Trophoblast cell (in vitro differentiated cells and primary cell): Measurements from ENCODE around the gene CERS6.
"Not testable (repeated sequence)": the region's sequence is repeated elsewhere in the genome, so short reads cannot be mapped to it uniquely, and the experiment has no call there.

Source experiments
- DNase-seq, 2 donors: peaks; one replicate each; pipeline ENCODE4 v3.0.0-alpha.2; 2016
- H2AFZ ChIP-seq: 2 replicates; pipeline ENCODE4 v1.6.1; 2013; ENCODE audit warnings: low read length, moderate library complexity, mild to moderate bottlenecking; ENCODE audit not compliant: insufficient read depth, poor library complexity
- H2AK5ac ChIP-seq: 2 replicates; pipeline ENCODE4 v1.6.1; 2013; ENCODE audit warnings: mild to moderate bottlenecking, low read length
- H2BK120ac ChIP-seq: 2 replicates; pipeline ENCODE4 v1.6.1; 2013; ENCODE audit warnings: low read length, mild to moderate bottlenecking, moderate library complexity; ENCODE audit not compliant: insufficient read depth, poor library complexity
- H2BK12ac ChIP-seq: 2 replicates; pipeline ENCODE4 v1.6.1; 2013; ENCODE audit warnings: mild to moderate bottlenecking, low read length, moderate library complexity
- H2BK5ac ChIP-seq: 2 replicates; pipeline ENCODE4 v1.6.1; 2013; ENCODE audit warnings: low read length, low read depth, moderate library complexity, mild to moderate bottlenecking; ENCODE audit not compliant: poor library complexity
- H3K14ac ChIP-seq: 2 replicates; pipeline ENCODE4 v1.6.1; 2013; ENCODE audit warnings: mild to moderate bottlenecking, low read length
- H3K18ac ChIP-seq: 2 replicates; pipeline ENCODE4 v1.6.1; 2013; ENCODE audit warnings: mild to moderate bottlenecking, low read length
- H3K23ac ChIP-seq: 2 replicates; pipeline ENCODE4 v1.6.1; 2013; ENCODE audit warnings: low read length
- H3K27ac ChIP-seq: 2 replicates; pipeline ENCODE4 v1.5.1; 2013; ENCODE audit warnings: low read depth, mild to moderate bottlenecking, inconsistent platforms, low read length, moderate library complexity
- H3K27me3 ChIP-seq: 2 replicates; pipeline ENCODE4 v1.6.1; 2013; ENCODE audit warnings: inconsistent platforms, mild to moderate bottlenecking, low read length, moderate library complexity; ENCODE audit not compliant: insufficient read depth
- H3K36me3 ChIP-seq, 2 experiments: 1 replicate in 1 of 2; 2 replicates in 1 of 2; pipeline ENCODE4 v1.6.1; 2013; ENCODE audit warnings: low read length in 2 of 2, mild to moderate bottlenecking in 2 of 2, moderate library complexity in 1 of 2; ENCODE audit not compliant: insufficient read depth in 2 of 2, control insufficient read depth in 1 of 2
- H3K4ac ChIP-seq: 2 replicates; pipeline ENCODE4 v1.6.1; 2013; ENCODE audit warnings: low read depth, mild to moderate bottlenecking, low read length, moderate library complexity
- H3K4me1 ChIP-seq, 2 experiments: 1 replicate in 1 of 2; 2 replicates in 1 of 2; pipeline ENCODE4 v1.6.1; 2013; ENCODE audit warnings: low read length in 2 of 2, mild to moderate bottlenecking in 2 of 2, moderate library complexity in 1 of 2; ENCODE audit not compliant: insufficient read depth in 2 of 2, control insufficient read depth in 1 of 2
- H3K4me2 ChIP-seq: 2 replicates; pipeline ENCODE4 v1.6.1; 2013; ENCODE audit warnings: inconsistent platforms, mild to moderate bottlenecking, low read length, moderate library complexity
- H3K4me3 ChIP-seq: 2 replicates; pipeline ENCODE4 v1.5.1; 2013; ENCODE audit warnings: mild to moderate bottlenecking, low read depth, low read length, inconsistent platforms
- H3K79me1 ChIP-seq: one replicate; pipeline ENCODE4 v1.6.1; 2013; ENCODE audit warnings: low read length
- H3K79me2 ChIP-seq: 2 replicates; pipeline ENCODE4 v1.6.1; 2013; ENCODE audit warnings: low read length, mild to moderate bottlenecking; ENCODE audit not compliant: control insufficient read depth, insufficient read depth, poor library complexity
- H3K9ac ChIP-seq: 2 replicates; pipeline ENCODE4 v1.6.1; 2013; ENCODE audit warnings: mild to moderate bottlenecking, low read length
- H3K9me3 ChIP-seq: 2 replicates; pipeline ENCODE4 v1.6.1; 2013; ENCODE audit warnings: low read depth, mild to moderate bottlenecking, control low read depth, inconsistent platforms, low read length; ENCODE audit not compliant: insufficient read depth
- H4K12ac ChIP-seq: 2 replicates; pipeline ENCODE4 v1.6.1; 2013; ENCODE audit warnings: low read depth, mild to moderate bottlenecking, low read length, moderate library complexity
- H4K8ac ChIP-seq: 2 replicates; pipeline ENCODE4 v1.6.1; 2013; ENCODE audit warnings: low read depth, mild to moderate bottlenecking, low read length, moderate library complexity
- H4K91ac ChIP-seq: one replicate; pipeline ENCODE4 v1.6.1; 2013; ENCODE audit warnings: low read depth, mild to moderate bottlenecking, low read length, moderate library complexity
- WGBS: extraction: QIAGEN DNeasy Blood & Tissue Kit; methylation state at CpG from one replicate; pipeline ENCODE4 v1.1.7; 2013; ENCODE audit warnings: missing lambda C conversion rate; ENCODE audit not compliant: insufficient read length, insufficient coverage; ENCODE audit errors: extremely low coverage; 5-methylcytosine and 5-hydroxymethylcytosine counted together

The CERS6 gene

DNA sequence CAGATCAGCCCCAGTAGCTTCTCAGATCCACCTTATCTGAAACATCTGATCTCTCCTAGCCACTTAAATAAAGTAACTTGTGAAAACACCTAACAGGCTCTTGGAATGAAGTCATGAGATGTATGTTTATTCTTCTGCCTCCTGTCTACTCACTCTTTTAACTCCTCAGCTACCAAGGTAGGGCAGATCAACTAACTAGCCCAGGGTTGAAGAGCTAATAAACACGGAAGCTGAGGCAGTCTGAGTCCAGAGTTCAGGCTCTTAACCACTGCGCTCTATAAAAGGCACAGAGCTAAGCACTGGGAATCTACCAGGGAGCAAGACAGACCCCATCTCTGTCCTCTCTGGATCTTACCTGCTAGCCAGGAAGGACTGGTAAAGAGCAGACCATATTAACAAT is 37.1 kb downstream of the CERS6 start:
- WGBS = no CpG with 5 or more reads among the region's 2 CpGs
- not testable (repeated sequence) for H4K91ac ChIP-seq, H4K8ac ChIP-seq, H3K18ac ChIP-seq, H3K9ac ChIP-seq, H2BK5ac ChIP-seq, H3K27me3 ChIP-seq, H3K4me3 ChIP-seq, H3K14ac ChIP-seq, H3K23ac ChIP-seq, H2AFZ ChIP-seq, H2BK120ac ChIP-seq, H3K4ac ChIP-seq, DNase-seq, H3K9me3 ChIP-seq, H4K12ac ChIP-seq, H3K79me1 ChIP-seq, H2BK12ac ChIP-seq, H2AK5ac ChIP-seq, H3K79me2 ChIP-seq, H3K36me3 ChIP-seq
- H3K4me1 ChIP-seq = peaks cover 11 to 21% of the 10 kb centered on the region in 2 experiments
- peak overlapping the region; percentile 10 for H3K27ac ChIP-seq
- peak overlapping the region; percentile 34 for H3K4me2 ChIP-seq

DNA sequence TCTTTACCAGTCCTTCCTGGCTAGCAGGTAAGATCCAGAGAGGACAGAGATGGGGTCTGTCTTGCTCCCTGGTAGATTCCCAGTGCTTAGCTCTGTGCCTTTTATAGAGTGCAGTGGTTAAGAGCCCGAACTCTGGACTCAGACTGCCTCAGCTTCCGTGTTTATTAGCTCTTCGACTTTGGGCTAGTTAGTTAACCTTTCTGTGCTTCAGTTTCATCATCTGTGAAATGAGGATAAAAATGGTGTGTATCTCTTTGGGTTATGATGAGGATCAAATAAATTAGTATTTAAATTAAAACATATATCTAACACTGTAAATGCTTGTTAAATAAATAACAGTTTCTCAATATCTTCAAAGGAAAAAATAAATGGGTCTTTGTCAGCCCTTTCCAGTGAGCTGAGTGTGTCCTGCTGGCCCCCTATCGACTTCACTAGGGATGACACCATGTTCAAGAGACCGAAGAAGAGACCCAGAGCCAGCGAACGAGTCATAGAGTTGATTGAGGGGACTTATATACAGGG is 38.2 kb downstream of the CERS6 start:
- Histone ChIP-seq H3K4me3 (no peak overlapping the region), H4K91ac (peak overlapping the region; percentile 54), H3K4ac (no peak overlapping the region), H3K18ac (no peak overlapping the region), H3K79me2 (peaks cover 2% of the 10 kb centered on the region), H2BK120ac (no peak overlapping the region), H3K4me1 (peaks cover 11 to 21% of the 10 kb centered on the region in 2 experiments), H3K79me1 (peaks cover 6% of the 10 kb centered on the region), H2AK5ac (no peak overlapping the region), H3K27ac (no peak overlapping the region), H3K9me3 (peaks cover 1% of the 10 kb centered on the region), H3K9ac (no peak overlapping the region), H3K14ac (no peak overlapping the region), H4K8ac (no peak overlapping the region), H3K36me3 (no peaks in the 10 kb centered on the region), H4K12ac (no peak overlapping the region), H3K4me2 (no peak overlapping the region), H3K27me3 (no peaks in the 10 kb centered on the region), H3K23ac (no peak overlapping the region), H2BK5ac (no peak overlapping the region), H2BK12ac (no peak overlapping the region), H2AFZ (no peak overlapping the region)
- DNase-seq = peak in 1 of 2 donors; percentile 26
- no CpG with 5 or more reads among the region's 7 CpGs for WGBS

DNA sequence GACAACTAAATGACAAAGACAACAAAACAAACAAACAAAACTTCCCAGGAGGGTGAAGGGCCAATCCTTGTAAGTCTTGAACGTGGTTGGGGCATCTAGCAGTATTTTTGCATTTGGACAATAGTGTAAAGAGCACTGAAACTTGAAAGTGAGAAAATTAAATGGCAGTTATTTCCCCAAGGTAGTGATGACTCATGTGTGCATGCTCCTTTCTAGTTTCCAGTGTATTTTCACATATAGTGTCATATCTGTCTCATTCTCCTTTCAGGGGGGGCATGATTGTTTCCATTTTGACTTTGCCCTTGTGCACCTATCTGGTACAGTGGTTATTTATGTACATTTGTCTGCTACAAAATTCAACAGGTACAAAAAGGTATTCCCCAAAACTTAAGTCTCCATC is 39.5 kb downstream of the CERS6 start:
- no CpG with 5 or more reads among the region's 1 CpG for WGBS
- H2BK5ac ChIP-seq = no peak overlapping the region

DNA sequence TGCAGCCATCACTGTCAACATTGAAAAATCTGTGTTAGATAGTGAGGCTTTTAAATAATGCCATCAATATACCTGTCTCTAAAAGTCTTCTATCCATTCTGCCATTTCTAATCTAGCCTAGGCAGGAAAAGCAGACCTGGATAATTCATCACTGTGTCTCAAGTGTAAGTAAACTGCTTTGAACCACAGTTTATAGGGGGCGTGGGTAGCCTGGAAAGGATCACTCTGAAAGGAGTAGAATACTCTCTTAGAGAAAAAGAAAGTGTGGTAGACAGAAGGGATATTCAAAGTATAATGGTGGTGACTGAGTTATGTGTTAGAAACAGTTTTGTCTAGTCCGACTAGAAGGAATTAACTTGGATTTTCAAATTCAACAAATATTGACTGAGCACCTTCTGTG is 40.8 kb downstream of the CERS6 start:
- peaks cover 6% of the 10 kb centered on the region for H3K79me1 ChIP-seq
- no CpG with 5 or more reads among the region's 2 CpGs for WGBS

More for the DNA sequence above, 39.5 kb downstream of the CERS6 start:
- H2AFZ ChIP-seq = no peak overlapping the region
- peaks cover 2% of the 10 kb centered on the region for H3K79me2 ChIP-seq
- H2BK12ac ChIP-seq = no peak overlapping the region
- no peak overlapping the region for H3K4me2 ChIP-seq
- no peak overlapping the region for H3K9ac ChIP-seq
- no peak overlapping the region for H3K4ac ChIP-seq
- no peaks in the 10 kb centered on the region for H3K36me3 ChIP-seq
- no peak overlapping the region for H3K14ac ChIP-seq
- H3K4me1 ChIP-seq = peaks cover 7 to 18% of the 10 kb centered on the region in 2 experiments
- H3K4me3 ChIP-seq = no peak overlapping the region
- no peak overlapping the region for H4K91ac ChIP-seq
- no peak overlapping the region for H4K8ac ChIP-seq
- H3K79me1 ChIP-seq = peaks cover 6% of the 10 kb centered on the region
- H2AK5ac ChIP-seq = no peak overlapping the region
- H4K12ac ChIP-seq = no peak overlapping the region
- no peak overlapping the region for H2BK120ac ChIP-seq
- no peak overlapping the region for H3K18ac ChIP-seq
- no peaks in the 10 kb centered on the region for H3K27me3 ChIP-seq
- peaks cover 1% of the 10 kb centered on the region for H3K9me3 ChIP-seq
- no peak overlapping the region for H3K27ac ChIP-seq
- no peak for DNase-seq
- no peak overlapping the region for H3K23ac ChIP-seq

More for the DNA sequence above, 40.8 kb downstream of the CERS6 start:
- no peak overlapping the region for H3K9ac ChIP-seq
- H3K4me2 ChIP-seq = no peak overlapping the region
- H4K12ac ChIP-seq = no peak overlapping the region
- no peak overlapping the region for H4K91ac ChIP-seq
- no peak overlapping the region for H3K23ac ChIP-seq
- no peak for DNase-seq
- no peak overlapping the region for H3K18ac ChIP-seq
- H3K4me1 ChIP-seq = peaks cover 7 to 16% of the 10 kb centered on the region in 2 experiments
- H2BK120ac ChIP-seq = no peak overlapping the region
- no peak overlapping the region for H2AFZ ChIP-seq
- peaks cover 2% of the 10 kb centered on the region for H3K79me2 ChIP-seq
- H2BK12ac ChIP-seq = no peak overlapping the region
- no peaks in the 10 kb centered on the region for H3K27me3 ChIP-seq
- H2AK5ac ChIP-seq = no peak overlapping the region
- no peak overlapping the region for H2BK5ac ChIP-seq
- H3K14ac ChIP-seq = no peak overlapping the region
- H3K4ac ChIP-seq = no peak overlapping the region
- H3K27ac ChIP-seq = no peak overlapping the region
- H3K4me3 ChIP-seq = no peak overlapping the region
- H4K8ac ChIP-seq = no peak overlapping the region
- peaks cover 1% of the 10 kb centered on the region for H3K9me3 ChIP-seq
- no peaks in the 10 kb centered on the region for H3K36me3 ChIP-seq
